Measurements from ENCODE around the gene LMAN1L.

The LMAN1L gene

DNA sequence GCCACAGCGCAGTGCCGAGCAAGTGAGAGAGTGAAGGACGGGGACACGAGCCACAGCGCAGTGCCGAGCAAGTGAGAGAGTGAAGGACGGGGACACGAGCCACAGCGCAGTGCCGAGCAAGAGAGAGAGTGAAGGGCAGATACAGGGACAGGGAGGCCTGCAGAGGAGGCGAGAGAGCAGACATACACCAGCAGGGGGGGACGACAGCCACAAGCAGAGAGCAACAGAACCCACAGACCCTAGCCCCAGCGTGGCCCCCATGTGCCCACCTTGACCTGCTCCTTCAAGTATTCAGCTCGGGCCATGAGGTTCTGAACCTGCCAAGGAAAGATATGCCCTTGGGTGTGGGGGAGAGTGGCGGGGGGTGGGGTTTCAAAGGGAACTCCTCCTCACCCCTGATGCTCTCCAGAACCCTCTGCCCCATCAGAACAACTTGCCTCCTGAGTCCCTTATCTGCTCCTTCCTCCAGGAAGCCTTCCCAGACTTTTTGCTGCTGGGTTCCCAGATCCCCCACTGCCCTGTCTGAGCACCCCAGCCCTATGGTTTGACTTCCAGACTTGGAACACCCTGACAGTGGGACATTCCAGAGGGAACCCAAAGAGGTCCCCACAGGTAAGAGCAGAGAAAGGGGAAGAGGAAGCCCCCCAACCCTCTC lies 25.0 kb downstream of the LMAN1L start:
- no peak for ATAC-seq
- DNase-seq: no peak

DNA sequence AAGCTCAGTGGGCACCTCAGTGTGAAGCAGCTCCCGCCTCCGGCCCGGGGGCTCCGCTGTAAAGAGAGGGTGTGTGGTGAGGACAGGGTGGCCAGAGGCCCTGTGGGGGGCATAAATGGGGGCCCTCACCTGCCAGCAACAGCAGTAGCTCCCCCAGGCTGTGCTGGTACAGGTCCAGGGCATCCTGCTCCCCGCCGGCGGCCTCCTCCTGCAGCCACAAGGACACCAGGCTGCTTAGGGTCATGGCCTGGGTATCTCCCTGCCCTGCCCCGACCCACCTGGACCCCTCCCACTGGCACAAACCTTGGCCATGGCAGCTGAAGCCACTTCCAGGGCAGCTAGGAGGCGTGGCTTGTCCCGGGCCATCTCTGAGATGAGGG lies 25.5 kb downstream of the LMAN1L start:
- no peak for ATAC-seq
- DNase-seq: no peak

DNA sequence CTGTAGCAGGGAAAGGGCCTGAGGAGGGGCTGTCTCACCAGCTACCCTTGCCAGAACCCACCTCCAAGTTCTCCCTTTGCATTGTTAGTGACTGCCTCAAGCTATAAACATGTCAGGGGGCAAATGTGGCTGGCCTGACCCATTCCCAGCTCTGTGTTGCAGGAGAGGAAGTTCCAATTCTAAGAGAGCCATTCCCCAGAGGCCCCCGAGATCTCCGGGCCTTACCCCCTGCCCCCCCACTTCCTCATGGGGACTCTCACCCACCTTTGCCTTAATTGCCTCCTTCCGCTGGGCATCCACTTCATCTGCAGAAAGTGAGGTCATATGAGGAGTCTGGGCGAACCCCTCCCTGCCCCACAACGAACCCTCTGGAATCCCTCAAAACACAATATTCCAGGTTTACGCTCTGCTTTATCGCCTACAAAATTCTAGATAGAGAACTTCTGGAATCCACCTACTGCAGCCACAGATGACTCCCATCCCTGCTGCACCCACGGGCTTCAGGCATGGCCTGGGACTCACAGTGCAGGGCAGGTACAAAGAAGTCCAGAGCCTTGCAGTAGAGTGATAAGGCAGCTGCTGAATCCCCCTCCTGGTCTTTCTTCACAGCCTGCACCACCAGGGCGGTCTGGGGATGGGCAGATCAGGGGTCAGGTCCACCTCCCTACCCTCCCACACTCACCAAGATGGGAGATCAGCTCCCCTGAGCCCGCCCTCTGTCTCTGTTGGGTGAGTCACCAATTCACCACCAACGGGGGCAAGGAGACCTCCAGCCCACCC lies 26.3 kb downstream of the LMAN1L start:
- DNase-seq: no peak
- no peak for ATAC-seq

DNA sequence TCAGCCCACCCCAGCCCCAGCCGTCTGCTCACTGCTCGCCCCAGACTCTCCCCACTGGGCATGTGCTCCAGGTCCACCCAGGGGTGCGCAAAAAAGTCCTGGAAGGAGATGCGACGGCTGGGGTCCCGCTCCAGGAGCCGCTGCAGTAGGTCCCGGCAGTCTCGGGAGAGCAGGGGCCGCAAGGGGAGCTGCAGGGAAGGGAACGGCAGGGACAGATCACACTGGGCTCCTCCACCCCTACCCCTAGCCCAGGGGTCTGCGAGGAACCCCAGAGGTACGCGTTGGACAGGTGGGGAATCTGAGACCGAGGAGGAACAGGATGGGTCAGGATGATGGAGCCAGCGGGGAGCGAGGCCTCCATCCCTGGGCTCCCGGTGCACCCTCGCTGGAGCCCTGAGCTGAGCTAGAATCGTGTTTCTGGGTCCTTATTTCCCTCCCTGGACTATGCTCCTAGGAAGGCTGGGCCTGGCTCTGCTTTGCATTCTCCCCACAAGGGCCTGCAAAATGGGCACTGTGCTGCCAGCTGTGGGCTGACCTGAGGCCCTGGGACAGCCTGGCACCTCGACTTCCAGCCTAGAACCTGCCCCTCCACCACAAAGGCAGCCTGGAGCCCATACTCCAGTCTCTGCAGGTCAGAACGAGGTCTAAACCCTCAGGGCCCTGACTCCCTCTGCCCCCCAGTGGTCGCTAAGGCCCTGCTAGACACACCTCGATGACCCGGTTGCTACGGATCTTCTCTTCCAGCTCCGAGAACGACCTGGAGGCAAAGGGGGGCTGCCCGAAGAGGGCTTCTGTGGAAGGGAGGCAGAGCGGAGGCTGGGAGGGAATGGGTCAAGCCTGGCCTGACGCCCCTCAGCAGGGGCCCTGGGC lies 27.1 kb downstream of the LMAN1L start:
- no peak for ATAC-seq
- DNase-seq: no peak

DNA sequence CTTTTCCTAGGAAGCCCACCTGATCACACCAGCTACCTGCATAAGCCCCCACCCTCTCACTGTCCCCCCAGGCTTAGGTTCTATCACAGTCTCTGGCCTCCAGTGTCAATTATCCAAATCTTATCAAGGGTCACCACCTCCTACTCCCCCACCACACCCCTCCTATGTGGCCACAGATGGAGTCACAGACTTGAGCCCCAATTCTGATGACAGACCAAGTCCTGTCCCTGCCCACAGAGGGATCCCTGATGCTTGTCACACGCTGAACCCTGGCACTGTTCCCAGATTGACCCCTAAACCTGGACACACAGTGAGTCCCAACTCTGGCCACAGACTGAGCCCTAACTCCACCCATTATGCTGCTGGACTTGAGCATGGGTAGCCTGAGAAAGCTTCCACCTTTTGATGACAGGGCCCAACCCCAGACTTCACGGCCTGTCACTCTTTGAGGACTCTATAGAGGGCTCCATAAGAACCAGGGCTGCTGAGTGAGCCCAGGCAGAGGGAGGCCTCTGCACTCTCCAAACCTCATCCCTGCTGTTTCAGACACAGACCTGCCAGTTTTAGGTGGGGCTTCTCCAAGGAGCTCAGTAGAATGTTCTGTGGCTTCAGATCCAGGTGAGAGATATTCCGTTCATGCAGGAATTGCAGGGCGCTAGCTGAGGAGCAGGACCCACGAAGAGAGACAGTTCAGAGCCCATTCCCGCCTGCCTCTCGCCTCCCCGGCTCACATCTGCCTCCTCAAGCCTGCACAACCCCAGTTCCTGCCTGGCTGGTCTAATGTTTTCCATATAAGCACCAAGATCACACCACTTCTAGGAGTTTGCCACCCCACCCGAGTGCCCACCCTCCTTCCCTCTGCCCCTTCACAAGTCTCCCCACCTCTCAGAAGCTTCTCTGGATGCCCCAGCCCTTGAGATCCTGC lies 28.5 kb downstream of the LMAN1L start:
- no peak for DNase-seq
- no peak for ATAC-seq

DNA sequence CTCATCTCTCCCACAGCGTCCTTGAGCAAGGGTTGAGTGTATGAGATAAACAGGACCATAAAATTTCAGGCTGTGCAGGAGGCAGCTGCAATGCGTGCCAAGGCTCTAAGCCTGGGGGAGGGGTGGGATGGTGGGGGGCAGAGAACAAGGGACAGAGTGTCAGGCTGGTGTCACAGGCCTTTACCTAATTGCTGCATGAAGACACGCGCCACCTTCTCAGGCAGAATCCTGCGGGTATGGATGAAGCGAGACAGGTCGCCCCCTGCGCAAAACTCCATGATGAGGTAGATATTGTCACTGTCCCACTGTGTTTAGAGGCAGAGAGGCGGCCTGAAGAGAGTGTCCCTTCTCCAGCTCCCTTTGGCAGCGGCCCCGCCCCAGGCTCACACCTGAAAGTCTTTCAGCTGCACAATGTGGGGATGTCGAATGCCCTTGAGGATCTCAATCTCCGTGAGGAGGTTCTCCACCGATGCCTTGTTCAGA lies 29.3 kb downstream of the LMAN1L start:
- ATAC-seq (no peak), DNase-seq (no peak)

DNA sequence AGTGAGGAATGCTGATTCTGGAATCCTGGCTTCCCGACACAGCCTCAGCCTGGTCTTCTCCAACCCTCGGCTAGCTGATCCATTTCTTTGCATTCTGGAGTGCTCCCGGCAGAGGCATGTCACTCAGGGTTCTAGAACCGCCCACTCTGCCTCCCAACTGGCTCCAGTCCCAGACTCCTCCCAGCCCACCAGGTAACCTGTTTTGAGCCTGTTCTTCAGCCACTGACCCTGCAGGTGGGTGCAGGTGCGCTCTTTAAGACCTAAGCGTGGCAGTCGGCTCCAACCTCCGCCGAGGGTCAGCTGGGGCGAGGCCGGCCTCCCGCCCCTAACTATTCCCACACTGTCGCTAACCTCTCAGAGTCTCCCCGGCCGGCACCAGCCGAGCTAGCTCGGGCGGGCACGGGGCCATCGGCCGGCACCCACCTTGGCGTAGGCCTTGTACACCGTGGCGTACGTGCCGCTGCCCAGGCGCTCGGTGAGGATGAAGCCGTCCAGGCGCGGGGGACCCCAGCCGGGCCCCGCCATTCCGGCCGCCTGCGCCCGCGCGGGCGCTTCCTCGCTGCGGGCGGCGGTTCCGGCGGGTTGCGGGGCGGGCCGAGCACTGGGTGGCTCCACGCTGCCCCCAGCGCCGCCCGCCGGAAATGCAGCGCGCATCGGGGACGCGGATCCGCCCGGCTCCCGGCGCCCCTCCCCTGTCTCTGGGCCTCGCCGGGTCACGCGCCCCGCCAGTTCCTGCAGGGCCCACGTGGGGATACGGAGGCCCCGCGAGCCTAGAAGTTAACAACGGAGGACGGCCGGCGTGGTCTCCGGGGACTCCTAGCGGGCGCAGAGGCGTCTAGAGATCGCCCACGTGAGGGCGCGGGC lies 30.2 kb downstream of the LMAN1L start, which contains the start of gene ULK3:
Gene ULK3, minus strand, starts transcription at position 576 of the 864 bp plus-strand sequence. Its CDS starts 51 bp downstream, at position 525.
- DNase-seq: peak; percentile 97
- ATAC-seq: peak; percentile 89

DNA sequence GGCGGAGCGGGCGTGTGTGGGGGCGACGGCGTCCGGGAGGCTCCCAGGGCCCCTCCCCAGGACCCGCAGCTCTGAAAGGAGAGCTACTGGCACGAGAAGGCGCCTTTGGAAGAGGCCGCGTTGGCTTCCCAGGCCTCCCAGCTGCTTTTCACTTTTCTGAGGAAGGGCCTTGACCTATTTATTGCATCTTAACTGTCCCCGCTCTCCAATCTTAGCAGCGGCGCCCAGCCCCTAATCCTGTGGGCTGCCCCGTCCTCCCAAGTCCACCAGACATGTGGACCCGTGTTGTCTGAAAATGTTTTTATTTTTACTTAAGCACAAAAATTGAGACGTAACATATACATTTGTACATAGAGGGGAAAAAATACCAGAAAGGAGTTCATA lies 30.8 kb downstream of the LMAN1L start:
- ATAC-seq (no peak), DNase-seq (no peak)

DNA sequence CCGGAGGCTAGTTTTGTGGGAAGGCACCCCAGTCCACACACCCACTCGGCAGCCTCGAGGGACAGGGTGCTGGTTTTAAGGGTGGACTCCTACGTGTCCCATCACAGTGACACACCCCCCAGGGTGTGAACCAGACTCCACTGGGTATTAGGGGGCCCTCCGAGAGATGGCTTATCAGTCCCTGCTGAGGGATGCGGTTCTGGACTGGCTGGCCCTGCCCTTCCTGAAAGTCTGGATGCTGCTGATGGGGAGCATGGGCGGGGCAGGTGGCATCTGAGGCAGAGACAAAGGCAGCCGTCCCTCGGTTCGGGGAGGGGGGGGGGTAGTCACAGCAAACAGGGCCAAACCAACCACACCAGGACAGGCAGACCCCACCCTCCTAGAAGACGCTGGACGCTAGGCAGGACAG lies 31.3 kb downstream of the LMAN1L start:
- ATAC-seq: no peak
- DNase-seq: peak; percentile 21

DNA sequence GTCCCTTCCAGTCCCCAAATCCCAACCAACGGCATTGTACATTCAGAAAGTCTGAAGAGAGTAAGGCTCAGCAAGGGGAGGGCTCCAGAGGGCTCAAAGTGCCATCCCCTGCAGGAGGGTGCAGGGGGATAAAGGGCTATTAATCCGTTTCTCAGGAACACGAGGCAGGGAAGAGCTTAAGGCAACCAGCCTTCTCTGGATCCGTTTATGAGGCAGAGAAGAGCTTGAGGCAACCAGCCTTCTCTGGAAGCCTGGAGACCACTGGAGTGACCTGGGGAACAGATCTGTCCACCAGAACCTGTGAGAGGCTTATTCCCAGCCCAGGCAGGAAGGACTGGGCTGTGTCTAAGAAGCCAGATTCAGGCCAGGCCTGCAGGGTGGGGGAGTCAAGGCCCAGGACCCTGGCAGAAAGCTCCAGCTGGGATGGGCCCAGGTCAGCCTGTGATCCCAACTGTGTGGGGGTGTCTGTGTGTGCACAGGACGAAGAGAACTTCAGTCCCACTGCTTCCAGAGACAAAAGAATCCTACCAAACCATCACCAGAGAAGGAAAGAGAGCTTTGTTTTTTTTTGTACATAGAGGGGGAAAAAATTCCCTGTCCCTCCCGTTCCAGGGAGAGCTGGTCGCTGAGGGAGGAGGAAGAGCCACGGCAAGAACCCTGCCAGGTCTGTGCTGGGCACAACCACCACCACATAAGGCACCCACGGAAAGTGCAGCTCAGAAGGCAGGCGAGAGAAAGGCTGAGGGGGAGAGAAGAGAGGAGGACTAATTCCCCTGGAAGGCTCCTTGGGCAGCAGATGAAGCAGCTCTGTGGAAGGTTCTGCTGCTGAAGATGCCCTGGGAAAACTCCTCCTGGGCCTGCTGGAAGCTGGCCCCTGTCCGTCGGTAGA lies 31.9 kb downstream of the LMAN1L start:
- no peak for DNase-seq
- no peak for ATAC-seq

DNA sequence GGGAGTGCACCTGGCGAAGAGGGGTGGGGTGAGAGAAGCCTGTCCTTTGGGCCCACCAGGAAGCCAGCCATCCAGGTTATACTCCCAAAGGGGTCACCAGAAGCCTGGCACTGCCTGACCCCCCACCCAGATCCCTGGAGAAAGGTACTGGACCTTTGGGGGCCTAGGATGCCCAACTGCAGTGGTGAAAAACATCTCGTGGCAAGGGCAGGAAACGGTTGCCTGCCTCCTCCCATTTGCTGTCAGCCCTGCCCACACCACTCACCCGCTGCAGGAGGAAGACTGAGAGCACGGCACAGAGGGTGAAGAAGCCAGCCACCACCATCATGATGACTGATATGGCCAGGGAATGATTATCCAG lies 32.6 kb downstream of the LMAN1L start:
- ATAC-seq: peak; percentile 34
- peak; percentile 61 for DNase-seq

DNA sequence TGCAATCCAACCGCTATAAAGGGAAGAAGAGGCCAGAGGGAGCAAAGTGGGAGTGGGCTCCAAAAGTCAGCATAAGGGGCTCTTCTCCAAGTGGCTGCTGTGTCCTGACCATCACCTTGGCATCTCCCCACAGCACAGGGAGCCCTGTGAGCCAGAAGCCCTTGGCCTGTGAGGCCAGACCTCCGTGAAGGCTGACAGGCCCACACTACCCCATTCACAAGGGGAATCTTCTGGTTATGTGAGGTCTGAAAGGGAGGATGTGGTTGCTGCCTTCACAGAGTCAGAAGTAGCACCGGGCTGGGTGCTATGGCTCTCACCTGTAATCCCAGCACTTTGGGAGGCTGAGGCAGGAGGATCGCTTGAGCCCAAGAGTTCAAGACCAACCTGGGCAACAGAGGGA lies 32.9 kb downstream of the LMAN1L start:
- ATAC-seq: no peak
- DNase-seq: no peak

DNA sequence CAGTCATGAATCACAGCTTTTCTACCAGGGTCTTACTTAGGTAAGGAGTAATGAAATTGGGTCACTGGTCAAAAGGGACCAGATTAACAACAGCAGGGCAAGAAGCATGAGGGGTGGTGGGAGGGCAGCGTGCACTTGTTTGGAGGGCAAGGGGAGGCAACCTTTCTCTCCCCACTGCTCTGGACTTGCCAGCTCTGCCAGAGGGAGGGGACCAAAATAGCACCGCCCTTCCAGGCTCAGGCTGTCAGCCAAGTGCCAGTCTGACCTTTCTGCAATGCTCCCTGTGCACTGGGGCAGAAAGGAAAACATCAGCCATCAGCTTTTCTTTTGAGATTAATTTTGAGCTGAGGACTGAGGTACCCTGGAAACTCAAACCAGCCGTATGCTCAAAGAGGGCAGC lies 34.8 kb downstream of the LMAN1L start:
- ATAC-seq (no peak), DNase-seq (no peak)

DNA sequence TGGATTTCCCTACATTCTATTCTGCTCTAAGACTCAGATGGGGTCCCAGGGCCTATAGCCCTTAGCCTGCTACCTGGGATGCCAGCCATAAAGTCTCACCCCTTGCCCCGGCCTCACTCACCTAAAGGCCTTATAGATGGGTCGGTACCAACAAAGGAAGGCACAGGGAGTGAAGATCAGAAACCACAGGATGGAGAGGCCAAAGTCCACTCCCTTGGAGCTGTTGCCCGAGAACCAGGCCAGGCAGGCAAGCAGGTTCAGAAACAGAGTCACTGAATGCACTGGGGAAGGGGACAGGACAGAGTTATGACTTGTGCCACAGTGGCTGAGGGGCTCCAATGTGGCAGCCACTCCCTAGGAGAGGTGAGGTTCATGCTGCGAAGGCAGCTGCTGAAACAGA lies 37.8 kb downstream of the LMAN1L start:
- DNase-seq (no peak), ATAC-seq (no peak)

DNA sequence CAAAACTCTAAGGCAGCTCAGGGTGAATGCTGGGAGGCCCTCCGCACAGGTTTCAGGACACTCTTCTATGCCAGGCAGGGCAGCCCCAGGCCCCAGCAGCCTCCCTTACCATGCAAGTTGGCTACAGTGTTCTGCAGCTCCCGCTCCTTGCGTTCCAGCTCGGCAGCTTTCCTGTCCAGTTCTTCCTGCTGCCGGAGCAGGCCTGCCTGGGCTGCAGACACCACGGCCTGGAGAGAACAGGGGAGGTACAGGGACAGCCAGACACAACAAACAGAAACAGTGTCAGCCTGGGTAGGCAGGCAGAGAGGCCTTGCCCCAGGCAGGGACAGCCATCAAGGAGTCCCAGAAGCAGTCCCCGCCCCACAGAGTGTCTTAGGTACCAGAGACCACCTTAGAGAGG lies 39.3 kb downstream of the LMAN1L start:
- ATAC-seq: peak; percentile 33
- DNase-seq: no peak

DNA sequence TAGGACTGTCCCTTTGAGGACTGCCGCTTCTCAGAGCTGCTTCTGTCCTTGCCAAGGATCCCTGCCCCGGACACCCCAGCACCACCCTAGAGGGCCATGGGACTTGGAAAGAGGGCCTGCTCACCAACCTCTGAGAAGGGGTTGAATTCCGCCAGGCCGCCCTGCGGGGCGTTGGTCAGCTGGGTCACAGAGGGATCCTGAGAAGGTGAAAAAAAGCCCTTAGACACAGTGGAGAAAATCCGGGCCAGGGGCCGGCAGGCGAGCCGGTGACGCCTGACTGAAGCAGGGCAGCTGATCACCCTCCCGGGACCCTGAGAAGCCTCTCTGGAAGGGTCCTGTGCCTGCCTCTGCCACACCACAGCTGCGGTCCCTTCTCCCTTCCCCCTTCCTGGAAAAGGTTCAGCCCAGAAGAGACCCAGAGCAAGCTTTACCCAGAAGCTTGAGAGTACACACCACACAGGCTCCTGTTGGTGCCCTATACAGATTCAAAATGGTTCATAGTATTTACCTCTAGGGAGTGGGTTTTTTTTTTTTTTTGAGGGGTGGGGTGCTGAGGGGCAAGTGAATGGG lies 41.9 kb downstream of the LMAN1L start:
- ATAC-seq (no peak), DNase-seq (no peak)

DNA sequence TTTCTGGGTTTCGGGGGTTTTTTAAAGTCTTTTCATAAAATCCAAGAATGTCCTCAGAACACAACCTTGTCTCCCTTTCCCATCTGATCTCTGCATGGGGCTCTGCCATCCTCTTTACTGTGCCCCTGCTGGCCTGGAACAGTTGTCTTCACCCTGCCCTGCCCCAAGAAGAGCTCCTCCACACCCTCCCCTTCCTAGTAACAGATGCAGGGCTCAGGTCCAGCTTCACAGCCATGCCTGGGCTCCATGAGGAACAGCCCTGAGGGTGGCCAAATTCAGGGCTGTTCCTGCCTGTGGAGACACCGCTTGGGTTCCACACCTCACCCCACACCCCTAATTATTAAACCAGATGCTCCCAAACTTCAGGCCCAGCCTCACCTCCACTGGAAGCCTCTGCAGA lies 43.2 kb downstream of the LMAN1L start:
- DNase-seq (no peak), ATAC-seq (no peak)

DNA sequence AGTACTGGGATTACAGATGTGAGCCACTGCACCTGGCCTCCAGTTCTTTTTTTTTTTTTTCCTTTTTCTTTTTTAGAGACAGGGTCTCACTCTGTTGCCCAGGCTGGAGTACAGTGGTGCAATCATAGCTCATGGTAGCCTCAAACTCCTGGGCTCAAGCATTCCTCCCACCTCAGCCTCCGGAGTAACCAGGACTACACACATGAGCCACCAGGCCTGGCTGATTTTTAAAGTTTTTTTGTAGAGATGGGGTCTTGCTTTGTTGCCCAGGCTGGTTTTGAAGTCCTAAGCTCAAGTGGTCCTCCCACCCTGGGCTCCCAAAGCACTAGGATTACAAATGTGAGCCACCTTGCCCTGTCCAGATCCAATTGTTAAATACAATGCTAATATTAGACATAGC lies 43.9 kb downstream of the LMAN1L start:
- no peak for DNase-seq

DNA sequence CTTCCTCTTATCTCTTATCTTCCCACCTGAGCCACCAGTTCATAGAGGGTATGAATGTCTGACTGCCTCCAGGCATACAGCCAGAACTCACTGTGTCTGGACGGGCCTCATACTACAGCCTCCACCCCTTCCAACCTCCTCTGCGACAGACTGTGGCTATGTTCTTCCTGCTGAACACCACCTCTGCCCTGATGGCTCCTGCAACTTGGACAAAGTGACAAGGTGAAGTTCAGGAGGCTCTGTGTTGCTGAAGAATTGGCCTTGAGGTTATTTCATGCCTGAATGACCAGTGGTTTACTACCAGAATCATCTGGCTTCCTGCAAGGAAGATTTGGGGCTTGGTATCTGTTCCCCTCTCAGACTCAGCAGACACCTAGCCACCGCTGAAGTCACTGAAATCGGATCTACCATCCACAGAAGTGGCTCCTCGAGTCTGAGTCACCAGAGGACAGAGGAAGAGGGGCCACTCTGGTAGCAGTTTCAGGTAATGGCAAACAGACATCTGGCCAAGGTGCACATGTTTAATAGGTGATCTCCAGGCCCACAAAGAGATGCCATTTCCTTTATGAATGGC lies 44.5 kb downstream of the LMAN1L start:
- no peak for DNase-seq
- ATAC-seq: no peak

More for the DNA sequence above, 43.9 kb downstream of the LMAN1L start:
- no peak for ATAC-seq

All from stimulated activated naive CD8-positive, alpha-beta T cell treated with anti-CD3 and anti-CD28 coated beads, Interleukin-15, Interleukin-2, amounts not matched to agents 100 U/mL and 50 U/mL, for 24 hours (primary cell).